Renal pelvis (tissue), 4 donors: Measurements from ENCODE around the gene HHATL. TPM values are rescaled to one million over a fixed set of nuclear protein-coding genes. Genes with fewer than 3 reads are reported as not detected.

Experiments
- DNase-seq: peaks from one replicate; pipeline ENCODE4 v3.0.0-alpha.2; 2013
- polyA plus RNA-seq, 3 donors: library from polyadenylated mRNA; unstranded; fragments of 120-200 nt; gene quantifications; one replicate each; pipeline ENCODE4 v1.2.1, GENCODE V29; 2013; ENCODE audit not compliant: insufficient read length in 3 of 3

Gene HHATL
- polyA plus RNA-seq, 3 donors, result 0.48 to 1.3 (median 0.54) TPM

DNA sequence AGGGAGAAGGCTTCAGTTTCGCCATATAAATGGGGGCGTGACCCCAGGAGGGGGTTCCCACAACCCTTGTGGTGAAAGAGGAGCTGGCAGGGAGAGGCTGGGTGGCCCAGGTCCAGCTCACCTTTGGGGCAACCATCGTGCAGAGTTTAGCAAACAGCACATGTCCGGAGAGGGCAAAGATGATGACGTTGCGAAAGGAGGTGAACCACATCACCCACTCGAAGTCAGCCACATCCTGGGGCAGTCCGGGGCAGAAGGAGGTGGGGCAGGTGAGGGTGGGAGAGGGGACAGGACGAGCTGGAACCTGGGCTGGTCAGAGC, 3.7 kb downstream of the HHATL start:
- no peak for DNase-seq

DNA sequence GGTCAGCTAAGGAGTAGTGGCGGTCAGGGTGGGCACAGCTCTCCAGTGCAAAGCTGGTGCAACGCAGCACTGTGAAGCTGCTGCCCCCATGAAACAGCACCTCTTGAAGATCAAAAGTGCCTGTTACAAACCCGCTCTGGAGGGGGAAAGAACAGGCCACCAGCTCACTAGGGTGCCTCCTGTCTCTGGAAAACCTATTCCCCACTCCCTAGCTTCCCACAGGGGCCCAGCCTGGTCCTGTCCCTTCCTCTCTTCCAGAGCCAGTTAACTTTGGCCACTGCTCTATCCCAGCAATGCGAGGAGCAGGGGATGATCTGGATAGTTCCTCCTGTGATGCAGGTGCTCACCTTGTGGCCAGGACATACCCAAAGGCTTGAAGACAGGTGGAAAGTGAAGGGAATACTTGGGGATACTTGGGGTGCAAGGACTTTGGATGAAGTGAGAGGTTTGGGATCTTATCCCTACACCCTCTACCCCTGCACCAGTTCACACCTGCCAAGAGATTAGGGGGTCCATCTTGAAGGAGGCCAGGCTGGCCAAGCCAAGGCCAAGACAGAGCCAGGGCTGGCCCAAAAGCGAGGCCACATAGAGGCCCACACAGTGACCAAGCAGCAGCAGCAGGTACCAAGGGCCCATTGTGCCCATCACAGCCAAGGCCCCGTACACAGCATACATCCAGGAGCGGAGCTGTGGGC, 4.2 kb downstream of the HHATL start:
- DNase-seq, result no peak

DNA sequence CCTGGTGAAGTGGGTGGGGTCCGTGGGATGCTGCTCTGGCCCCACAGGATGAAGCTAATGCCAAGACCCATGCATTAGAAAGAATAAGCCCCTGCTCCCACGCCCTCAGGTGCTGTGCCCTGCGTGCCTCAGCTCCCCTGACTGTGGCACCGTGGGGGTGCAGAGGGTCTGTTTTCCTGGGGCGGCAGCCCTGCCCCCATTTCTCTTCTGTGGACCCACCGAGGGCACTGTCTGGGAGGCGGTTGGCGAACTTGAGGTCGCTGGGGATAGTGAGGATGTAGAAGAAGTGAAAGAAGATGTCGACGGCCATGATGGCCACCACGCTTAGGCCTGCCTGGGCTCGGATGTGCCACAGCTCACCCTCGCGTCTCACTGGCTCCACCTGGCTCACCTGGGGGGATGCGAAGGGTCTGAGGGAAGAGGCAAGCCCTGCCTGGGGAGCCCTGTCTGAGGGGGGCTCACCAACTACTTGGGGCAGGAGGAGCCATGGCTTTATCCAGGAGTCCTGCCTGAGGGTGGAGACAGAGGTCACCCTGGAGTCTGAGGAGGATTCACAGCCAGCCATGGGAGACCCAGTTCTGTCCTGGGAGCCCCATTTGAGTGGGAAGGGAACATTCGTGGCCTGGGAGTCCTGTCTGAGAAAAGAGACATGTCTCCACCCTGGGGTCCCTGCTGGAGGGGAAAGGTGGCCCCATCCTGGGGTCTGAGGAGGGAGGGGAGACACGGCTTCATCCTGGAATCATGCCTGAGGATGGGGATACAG, 5.1 kb downstream of the HHATL start:
- DNase-seq, result no peak

DNA sequence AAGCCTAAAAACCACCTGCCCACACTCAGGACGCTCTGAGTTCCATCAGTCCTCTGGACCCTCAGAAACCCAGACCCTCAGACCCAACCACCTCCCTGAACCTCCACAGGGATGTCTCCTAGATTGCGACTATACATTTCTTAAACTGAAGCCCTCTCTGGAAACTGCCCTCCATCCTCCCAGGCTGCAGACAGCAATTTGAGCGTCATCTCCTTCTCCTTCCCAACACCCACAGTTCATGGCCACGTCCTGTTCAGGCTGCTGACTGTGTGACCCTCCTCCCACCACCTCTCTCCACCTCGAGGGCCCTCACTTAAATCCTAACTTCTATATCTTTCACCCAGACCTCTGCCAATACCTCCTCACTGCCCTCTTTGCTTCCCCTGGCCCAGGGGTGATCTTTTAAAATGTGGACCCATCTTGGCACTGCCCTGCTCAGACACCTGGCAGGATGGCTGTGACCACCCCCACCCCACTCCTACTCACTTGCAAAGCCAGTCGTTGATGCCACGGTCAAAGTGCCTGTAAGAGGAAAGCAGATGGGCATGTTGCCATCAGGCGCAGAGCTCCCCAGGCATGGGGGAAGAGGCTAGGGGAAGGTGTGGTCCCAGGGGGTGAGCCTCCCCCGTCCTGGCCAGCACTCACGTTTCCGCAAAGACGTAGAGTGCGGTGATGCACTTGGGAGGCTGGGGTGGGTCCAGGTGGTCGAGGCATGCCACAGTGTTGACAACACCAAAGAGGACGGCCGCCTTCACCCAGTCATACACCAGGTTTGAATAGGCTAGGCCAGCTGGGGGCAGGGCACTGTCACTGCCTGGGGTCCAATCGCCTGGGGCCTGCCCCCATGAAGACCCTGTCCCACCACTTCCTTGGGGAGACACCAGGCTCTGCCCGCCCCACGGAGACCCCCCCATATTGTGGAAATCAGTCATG, 6.0 kb downstream of the HHATL start:
- DNase-seq, result no peak

DNA sequence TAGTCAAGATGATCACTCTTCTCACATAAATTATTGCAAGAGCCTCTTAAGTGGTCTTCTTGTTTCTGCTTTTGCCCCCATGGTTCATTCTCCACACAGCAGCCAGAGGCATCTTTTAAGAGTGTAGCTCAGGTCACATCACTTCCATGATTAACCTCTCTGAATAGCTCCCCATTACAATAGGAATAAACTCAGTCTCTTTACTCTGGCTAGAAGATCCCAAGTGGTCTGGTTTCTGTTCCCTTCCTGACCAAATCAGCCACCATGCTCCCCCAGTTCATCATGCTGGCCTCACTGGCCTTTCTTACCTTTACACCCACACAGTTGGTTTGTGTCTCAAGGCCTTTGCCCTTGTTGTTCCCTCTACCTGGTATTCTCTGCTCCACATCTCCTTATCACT, 8.2 kb downstream of the HHATL start:
- DNase-seq, result no peak

DNA sequence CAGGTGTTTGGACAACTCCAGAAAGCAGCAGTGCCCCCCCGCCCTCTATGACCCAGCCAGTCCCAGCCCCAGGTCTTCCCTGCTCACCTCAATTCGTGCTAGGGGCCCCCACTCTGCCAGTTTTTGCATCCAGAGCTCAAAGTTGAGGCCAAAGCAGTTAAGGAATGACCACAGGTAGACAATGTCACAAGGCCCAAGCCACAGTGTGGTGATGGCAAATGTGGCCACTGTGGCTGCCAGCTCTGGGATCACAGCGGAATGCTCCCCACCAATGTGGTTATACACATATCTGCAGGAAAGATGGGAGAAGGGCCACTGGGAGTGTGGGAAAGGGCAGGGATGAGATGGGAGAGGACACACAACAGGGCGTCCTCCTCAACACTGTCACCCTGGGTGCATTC, 9.1 kb downstream of the HHATL start:
- DNase-seq, result no peak

DNA sequence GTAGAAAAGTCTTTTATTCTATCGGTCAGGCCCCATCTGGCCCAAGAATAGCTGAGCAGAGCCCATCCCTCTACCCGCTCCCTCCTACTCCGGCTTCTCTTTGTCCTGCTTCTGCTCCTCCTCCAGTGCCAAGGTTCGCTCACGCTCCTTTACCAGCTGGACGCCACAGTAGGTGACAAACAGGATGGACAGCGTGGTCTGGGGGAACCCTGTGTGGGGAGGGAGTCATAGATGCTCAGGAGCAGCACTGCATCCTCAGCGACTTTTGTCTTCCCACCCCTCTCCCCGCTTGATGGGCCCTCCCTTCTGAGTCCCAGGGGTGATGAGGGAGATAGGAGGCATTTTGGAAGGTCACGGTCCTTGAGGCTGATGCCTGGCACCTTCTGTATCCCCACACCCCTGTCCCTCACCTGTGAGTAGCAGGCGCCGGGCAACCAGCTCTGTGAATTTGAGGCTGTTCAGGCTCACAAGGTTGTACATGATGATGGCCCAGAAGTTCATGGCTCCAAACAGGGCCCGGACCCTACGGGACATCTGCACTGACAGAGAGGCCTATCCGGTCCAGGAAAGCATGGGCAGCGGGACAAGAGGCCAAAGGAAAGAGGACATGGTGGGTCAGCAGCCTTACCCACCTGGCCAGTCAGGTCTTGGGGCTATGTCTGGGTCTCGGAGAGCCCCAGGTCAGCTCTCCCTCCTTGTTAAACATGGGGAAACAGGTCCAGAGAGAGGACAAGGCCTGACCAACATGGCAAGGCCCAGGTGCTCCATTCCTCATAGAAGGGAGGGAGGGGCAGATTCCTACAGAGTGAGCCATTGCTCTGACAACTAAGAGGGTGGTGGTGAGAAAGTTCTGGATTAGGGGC, 9.7 kb downstream of the HHATL start:
- DNase-seq, result no peak

DNA sequence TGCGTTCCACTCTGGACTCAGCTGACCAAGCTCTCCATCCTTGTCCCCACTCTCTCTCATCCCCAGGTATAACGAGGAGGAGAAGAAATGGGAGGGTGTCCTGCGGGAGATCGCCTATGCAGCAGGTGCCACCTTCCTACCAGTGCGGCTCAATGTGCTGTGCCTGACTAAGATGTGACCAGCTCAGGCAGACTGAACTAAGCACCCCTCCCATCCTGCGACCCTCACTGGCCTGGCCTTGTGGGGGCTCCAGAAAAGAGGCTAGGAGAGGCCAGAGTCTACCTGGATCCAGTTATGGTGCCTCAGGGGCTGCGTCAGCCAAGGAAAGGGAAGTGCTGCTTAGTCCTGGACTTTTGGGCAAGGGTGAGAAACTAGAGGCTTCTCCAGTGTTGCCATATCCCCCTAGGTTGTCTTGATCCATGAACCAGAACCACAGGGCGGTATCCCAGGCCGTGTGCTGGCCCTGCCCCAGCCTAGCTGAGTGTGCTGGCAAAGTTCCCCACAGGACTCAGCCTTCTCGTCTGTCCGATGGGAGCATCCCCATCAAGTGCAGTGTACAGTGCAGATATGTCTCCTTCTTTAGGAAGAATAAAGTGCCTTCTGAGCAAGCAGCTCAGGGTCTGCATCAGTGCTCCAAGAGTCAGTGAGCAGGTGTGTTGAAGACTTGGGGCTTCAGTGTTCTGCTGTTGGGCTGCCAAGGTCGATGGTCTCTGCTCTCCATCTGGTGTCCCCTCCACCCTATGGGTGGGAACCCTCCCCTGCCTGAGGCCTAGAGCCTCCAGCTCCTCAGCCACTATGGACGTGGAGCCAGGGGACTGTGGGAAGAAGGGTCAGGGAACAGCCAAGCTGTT, 10.6 kb downstream of the HHATL start:
- DNase-seq, result no peak

DNA sequence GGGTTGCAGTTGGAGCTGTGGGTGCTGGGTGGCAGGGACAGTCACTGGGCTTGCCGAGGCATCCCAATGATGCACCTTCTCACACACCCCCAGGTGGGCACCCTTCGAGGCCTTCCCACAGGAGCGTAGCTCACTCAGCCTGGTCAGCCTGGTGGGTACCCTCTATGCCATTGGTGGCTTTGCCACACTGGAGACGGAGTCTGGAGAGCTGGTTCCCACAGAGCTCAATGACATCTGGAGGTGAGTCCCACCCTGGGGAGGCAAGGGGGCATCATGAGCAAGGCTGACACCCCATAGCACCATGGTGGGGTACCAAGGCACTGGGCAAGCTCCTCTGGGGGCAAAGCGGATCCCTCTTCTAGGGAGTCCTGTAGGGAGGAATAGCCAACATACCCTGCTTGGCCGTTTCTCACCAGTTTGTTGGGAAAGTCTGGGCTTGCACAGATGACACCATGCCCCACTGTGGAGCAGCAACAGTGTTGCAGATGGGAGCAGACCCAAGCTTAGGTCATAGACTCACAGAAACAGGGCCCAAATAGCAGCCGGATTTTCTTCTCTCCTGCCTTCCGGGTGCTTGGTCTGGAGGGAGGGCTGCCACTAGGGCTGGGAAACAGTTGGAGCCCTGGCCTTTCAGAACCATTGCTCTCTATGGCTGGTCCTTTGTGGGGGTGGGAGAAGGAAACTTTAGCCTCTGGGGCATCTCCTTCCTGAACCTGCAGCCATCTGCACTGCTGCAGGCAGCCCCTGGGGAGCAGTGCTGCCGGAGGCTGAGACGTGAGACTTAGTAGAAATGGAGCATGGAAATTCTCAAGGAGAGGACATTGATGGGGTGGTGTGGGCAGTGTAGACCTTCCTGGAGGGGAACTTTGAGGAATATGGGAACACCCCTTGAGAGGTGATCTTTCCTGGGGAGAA, 11.6 kb downstream of the HHATL start:
- no peak for DNase-seq

DNA sequence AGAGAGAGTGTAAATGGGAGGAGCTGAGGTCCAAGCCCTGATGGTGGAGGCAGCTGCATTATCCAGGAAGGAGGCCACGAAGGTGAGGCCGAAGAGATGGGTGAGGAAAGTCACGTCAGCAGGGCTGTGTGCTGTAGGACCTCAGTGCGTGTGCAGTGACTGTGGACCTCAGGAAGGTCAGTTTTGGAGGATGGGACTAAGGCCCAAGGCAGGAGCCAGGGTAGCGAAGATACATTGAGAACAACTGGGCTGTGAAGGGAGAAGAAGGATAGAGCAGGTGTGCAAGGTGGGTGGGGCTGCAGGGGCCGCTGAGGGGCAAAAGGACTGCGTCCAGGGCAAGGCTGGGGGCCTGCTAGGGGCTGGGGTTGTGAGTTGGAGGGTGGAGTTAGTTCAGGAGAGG, 12.4 kb downstream of the HHATL start:
- DNase-seq, result no peak

DNA sequence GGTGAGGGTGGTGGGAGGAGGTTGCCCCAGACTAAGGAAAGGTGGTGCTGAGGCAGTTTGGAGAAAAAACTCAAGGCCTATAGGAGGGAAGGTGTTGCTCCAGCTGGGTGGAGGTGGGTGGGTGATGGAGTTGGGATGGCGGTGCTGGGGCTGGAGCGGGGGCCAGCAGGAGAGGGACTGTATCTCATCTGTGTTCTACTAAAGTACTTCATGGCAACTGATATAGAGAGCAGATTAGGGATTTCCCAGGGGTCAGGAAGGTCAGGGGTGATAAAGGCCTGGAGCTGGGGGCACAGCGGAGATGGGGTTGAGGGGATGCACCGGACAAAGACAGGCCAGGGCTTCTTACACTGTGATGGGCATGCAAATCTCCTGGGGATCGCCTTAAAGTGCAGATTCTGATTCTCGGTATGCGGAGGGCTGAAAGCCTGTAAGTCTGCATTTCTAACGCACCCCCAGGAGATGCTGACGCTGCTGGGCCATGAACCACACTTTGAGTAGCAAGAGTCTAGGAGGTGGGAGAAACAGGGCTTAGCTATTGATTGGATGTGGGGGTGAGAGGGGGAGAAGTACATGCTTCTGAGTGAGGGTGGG, 13.1 kb downstream of the HHATL start:
- no peak for DNase-seq

DNA sequence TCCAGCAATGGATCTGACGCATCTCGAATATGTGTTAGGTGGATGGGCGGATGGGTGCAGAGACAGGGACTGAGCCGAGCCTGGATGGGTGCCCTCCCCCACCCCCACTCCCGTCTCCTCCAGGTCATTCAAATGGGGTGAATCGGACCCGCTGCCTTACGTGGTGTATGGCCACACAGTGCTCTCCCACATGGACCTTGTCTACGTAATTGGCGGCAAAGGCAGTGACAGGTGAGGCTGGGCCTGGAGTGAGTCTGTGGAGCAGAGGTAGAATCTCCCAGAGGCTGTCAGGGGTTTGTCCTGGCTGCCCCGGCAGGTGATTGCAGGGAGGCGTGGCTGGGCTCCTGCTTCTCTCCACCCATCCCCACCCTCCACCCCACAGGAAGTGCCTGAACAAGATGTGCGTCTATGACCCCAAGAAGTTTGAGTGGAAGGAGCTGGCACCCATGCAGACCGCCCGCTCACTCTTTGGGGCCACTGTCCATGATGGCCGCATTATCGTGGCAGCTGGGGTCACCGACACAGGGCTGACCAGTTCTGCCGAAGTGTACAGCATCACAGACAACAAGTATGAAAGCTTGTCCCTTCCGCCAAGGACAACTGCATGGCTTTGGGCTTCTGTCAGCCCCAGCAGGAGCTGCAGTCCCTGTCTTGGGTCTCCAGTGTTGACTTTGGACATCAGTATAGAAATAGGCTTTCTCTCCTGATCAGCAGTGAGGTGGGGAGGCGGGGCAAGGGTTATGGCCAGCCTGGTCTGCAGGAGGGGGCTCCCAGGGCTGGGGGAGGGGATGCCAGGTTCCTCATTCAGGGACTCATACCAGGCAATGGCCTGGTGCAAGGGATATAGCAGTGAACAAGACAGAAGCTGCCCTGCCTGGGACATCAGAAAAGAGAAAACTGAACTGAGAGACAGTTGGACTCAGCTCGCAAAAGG, 13.8 kb downstream of the HHATL start:
- no peak for DNase-seq

DNA sequence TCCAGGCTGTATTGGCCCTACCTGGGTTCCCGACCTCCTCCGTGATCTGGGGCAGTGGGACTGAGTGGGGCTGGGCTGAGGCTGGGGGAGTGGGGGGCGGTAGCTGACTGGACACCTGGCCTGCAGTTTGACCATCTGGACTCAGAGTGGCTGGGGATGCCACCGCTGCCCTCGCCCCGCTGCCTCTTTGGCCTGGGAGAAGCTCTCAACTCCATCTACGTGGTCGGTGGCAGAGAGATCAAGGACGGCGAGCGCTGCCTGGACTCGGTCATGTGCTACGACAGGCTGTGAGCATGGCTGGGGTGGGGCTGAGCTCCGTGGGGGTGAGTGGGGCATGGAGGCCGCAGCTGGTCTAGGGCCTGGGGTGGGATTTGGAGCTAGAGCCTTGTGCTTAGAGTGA, 14.6 kb downstream of the HHATL start:
- no peak for DNase-seq

DNA sequence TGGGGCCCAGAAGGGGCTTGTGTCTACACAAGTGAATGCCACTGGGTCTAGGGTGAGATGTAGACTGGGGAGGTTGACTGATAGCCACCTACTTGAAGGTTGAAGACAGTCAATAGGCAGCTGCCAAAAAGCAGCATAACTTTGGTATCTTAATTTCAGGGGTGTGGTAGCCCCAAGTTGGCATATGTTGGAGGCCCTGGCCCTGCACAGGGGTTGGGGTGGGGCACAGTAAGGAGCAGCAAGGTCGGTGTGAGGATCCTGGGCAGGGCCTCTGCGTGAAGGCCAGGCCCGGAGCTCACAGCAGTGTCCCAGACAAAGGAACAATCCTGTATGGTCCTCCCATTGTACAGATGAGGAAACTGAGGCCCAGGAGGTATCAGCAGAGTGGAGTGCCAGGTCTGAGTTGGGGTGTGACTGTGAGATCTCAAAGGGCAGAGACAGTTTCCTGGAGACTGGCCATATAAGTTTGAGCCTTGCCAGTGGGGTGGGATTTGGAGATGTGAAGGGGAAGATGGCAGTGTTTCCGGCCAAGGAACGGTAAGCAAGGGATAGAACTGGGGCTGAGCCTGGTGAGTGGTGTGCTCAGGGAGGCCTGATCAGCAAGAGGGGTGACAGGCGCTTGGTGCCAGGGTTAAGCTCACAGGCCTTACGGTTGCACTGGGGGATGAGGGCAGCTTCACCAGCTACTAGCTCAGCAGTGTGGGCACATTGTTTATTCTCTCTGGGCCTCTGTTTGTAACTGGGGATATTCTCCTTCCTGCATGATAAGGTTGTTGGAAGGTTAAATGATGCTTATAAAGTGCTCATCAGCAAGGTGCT, 15.6 kb downstream of the HHATL start:
- DNase-seq, result no peak

DNA sequence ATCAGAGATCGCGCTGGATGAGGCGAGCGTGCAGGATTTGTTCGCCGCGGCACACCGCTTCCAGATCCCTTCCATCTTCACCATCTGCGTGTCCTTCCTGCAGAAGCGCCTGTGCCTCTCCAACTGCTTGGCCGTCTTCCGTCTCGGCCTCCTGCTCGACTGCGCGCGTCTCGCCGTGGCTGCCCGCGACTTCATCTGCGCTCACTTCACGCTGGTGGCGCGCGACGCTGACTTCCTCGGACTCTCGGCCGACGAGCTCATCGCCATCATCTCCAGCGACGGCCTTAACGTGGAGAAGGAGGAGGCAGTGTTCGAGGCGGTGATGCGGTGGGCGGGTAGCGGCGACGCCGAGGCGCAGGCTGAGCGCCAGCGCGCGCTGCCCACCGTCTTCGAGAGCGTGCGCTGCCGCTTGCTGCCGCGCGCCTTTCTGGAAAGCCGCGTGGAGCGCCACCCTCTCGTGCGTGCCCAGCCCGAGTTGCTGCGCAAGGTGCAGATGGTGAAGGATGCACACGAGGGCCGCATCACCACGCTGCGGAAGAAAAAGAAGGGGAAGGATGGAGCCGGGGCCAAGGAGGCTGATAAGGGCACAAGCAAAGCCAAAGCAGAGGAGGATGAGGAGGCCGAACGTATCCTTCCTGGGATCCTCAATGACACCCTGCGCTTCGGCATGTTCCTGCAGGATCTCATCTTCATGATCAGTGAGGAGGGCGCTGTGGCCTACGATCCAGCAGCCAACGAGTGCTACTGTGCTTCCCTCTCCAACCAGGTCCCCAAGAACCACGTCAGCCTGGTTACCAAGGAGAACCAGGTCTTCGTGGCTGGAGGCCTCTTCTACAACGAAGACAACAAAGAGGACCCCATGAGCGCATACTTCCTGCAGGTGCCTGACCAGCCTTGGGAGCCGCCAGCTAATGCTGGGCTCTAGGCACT, 16.4 kb downstream of the HHATL start:
- DNase-seq, result no peak

DNA sequence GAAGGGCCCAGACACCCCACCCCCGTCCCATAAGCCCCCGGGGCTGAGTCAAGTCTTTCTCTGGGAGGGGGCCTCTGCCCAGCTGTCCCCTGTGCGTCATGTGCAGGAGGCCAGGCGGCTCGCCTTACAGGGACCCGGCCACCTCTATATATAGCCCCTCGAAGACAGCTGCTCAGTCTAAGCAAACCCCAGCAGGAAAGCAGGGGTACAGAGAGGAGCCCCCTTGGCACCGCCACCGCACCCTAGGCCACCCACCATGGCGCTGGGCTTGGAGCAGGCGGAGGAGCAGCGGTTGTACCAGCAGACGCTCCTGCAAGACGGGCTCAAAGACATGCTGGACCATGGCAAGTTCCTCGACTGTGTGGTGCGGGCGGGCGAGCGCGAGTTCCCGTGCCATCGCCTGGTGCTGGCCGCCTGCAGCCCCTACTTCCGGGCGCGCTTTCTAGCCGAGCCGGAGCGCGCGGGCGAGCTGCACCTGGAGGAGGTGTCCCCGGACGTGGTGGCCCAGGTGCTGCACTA, 17.2 kb downstream of the HHATL start, which contains the start of gene KLHL40:
Gene KLHL40 (plus strand): TSS at position 175 of the 519 bp plus-strand sequence. CDS start 82 bp downstream, at position 257.
- DNase-seq, result no peak
